GM23338 (cell line): ENCODE results near the gene NUP160. TPM values are rescaled to one million over a fixed set of nuclear protein-coding genes. Genes with fewer than 3 reads are reported as not detected.
"Not testable (repeated sequence)": the region's sequence is repeated elsewhere in the genome, so short reads cannot be mapped to it uniquely, and the experiment has no call there.

ENCODE experiments used
- ATAC-seq: fragments of 200-7000 bp; cut with Tn5 transposase; 3 replicates; pipeline ENCODE4 v1.9.1; 2020
- DNase-seq: peaks from one replicate; pipeline ENCODE4 v3.0.0-alpha.2; 2015; ENCODE audit warnings: low spot score
- H2AFZ ChIP-seq: fragments of 200-600 bp; sonication (generic); 2 replicates; pipeline ENCODE4 v1.8.0; 2016; ENCODE audit warnings: antibody characterized with exemption, mild to moderate bottlenecking, moderate library complexity
- H3F3A ChIP-seq: fragments of 200-600 bp; sonication (generic); replicated peaks from 2 replicates; pipeline ENCODE4 v1.8.0; 2017; ENCODE audit warnings: antibody characterized with exemption, mixed run types, low read depth
- H3K27ac ChIP-seq: fragments of 200-600 bp; sonication (generic); 2 replicates; pipeline ENCODE4 v1.6.1; 2016; ENCODE audit warnings: low read depth
- H3K27me3 ChIP-seq: fragments of 200-600 bp; sonication (generic); 2 replicates; pipeline ENCODE4 v1.8.0; 2016; ENCODE audit warnings: mild to moderate bottlenecking, mixed run types, moderate library complexity; ENCODE audit not compliant: insufficient read depth
- H3K36me3 ChIP-seq: fragments of 200-600 bp; sonication (generic); 2 replicates; pipeline ENCODE4 v1.8.0; 2016; ENCODE audit warnings: mild to moderate bottlenecking; ENCODE audit not compliant: insufficient read depth
- H3K4me1 ChIP-seq: fragments of 200-600 bp; sonication (generic); 2 replicates; pipeline ENCODE4 v1.8.0; 2016; ENCODE audit warnings: mild to moderate bottlenecking, moderate library complexity; ENCODE audit not compliant: insufficient read depth
- H3K4me2 ChIP-seq: fragments of 200-600 bp; sonication (generic); 2 replicates; pipeline ENCODE4 v1.7.1; 2017; ENCODE audit warnings: mixed run types
- H3K4me3 ChIP-seq: fragments of 200-600 bp; sonication (generic); 2 replicates; pipeline ENCODE4 v1.6.1; 2016; ENCODE audit warnings: mixed run types
- H3K79me2 ChIP-seq: fragments of 200-600 bp; sonication (generic); replicated peaks from 2 replicates; pipeline ENCODE4 v1.8.0; 2017; ENCODE audit warnings: mild to moderate bottlenecking; ENCODE audit not compliant: insufficient read depth
- H3K9me2 ChIP-seq: fragments of 200-600 bp; sonication (generic); 2 replicates; pipeline ENCODE4 v1.8.0; 2017; ENCODE audit not compliant: insufficient read depth
- H4K20me1 ChIP-seq: fragments of 200-600 bp; sonication (generic); replicated peaks from 2 replicates; pipeline ENCODE4 v1.8.0; 2017; ENCODE audit warnings: mild to moderate bottlenecking; ENCODE audit not compliant: insufficient read depth
- H3K27ac Mint-ChIP-seq: 2 replicates; pipeline ENCODE4 v1.8.0; 2020; ENCODE audit warnings: inconsistent platforms, mild to moderate bottlenecking, moderate library complexity, mixed read lengths
- H3K27me3 Mint-ChIP-seq: 3 replicates; pipeline ENCODE4 v1.8.0; 2022; ENCODE audit warnings: low read depth, mild to moderate bottlenecking, moderate library complexity, mixed read lengths, inconsistent platforms; ENCODE audit not compliant: insufficient read depth, poor library complexity
- H3K36me3 Mint-ChIP-seq: 3 replicates; pipeline ENCODE4 v1.8.0; 2021; ENCODE audit warnings: low read depth, mild to moderate bottlenecking, inconsistent platforms, moderate library complexity, mixed read lengths
- H3K4me1 Mint-ChIP-seq: 3 replicates; pipeline ENCODE4 v1.8.0; 2020; ENCODE audit warnings: mild to moderate bottlenecking, inconsistent platforms, mixed read lengths
- H3K4me3 Mint-ChIP-seq: 3 replicates; pipeline ENCODE4 v1.8.0; 2021; ENCODE audit warnings: moderate library complexity, mild to moderate bottlenecking, inconsistent platforms, mixed read lengths
- H3K9me3 Mint-ChIP-seq: 3 replicates; pipeline ENCODE4 v1.8.0; 2020; ENCODE audit warnings: moderate library complexity, mild to moderate bottlenecking, inconsistent platforms, mixed read lengths
- EZH2 ChIP-seq: fragments of 200-600 bp; sonication (generic); IDR thresholded peaks from one replicate; pipeline ENCODE4 v1.8.0; 2017; ENCODE audit warnings: antibody characterized with exemption, mild to moderate bottlenecking, low read depth; ENCODE audit not compliant: unreplicated experiment
- EZH2phosphoT487 ChIP-seq: fragments of 200-600 bp; sonication (generic); IDR thresholded peaks from one replicate; pipeline ENCODE4 v1.8.1; 2018; ENCODE audit warnings: antibody characterized with exemption; ENCODE audit not compliant: unreplicated experiment
- NANOG ChIP-seq: IDR thresholded peaks from 2 replicates; pipeline ENCODE4 v1.6.1; 2016; ENCODE audit warnings: antibody characterized with exemption, borderline replicate concordance
- POLR2AphosphoS5 ChIP-seq: IDR thresholded peaks from 2 replicates; pipeline ENCODE4 v1.6.1; 2016; ENCODE audit warnings: antibody characterized with exemption, low read depth
- STAT1 ChIP-seq: IDR thresholded peaks from one replicate; pipeline ENCODE4 v1.6.1; 2016; ENCODE audit warnings: antibody characterized with exemption; ENCODE audit not compliant: unreplicated experiment
- ZNF114 ChIP-seq: fragments of 250-450 bp; sonication (Bioruptor Pico); IDR thresholded peaks from 2 replicates; pipeline ENCODE4 v1.5.0; 2020; ENCODE audit warnings: mild to moderate bottlenecking, moderate library complexity
- polyA plus RNA-seq: library from polyadenylated mRNA; unstranded; fragments of >200 nt; fragmentation: Nextera tagmentation; extraction: Ambion mirVana; gene quantifications from 2 replicates; pipeline ENCODE4 v1.2.1, GENCODE V29; 2016
- total RNA-seq: library from RNA; depleted of rRNA; stranded (reverse); fragments of >200 nt; shearing (Covaris generic); gene quantifications from 2 replicates; pipeline ENCODE4 v1.2.3, GENCODE V29; 2014
- TF ChIP-seq, protein P1 (sequence below): fragments of 250-450 bp; sonication (Bioruptor Pico); IDR thresholded peaks from 2 replicates; pipeline ENCODE4 v1.5.0; 2020; ENCODE audit warnings: mild to moderate bottlenecking, moderate library complexity

NUP160 gene
- total and polyA plus RNA-seq, 2 experiments from 2014 or later = 41.2 to 101 TPM

DNA sequence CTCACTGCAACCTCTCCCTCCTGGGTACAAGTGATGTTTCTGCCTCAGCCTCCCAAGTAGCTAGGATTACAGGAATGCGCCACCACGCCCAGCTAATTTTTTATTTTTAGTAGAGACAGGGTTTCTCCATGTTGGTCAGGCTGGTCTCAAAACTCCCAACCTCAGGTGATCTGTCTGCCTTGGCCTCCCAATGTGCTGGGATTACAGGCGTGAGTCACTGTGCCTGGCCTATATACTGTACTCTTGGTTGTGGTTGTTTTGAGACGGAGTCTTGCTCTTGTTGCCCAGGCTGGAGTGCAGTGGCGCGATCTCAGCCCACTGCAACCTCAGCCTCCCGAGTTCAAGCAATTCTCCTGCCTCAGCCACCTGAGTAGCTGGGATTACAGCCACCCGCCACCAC, 58.1 kb downstream of the NUP160 start:
- H3K4me3 ChIP-seq, H3K27ac ChIP-seq, H3K79me2 ChIP-seq, H3K27me3 ChIP-seq, H3K4me1 Mint-ChIP-seq, H3K4me2 ChIP-seq, H3K9me3 Mint-ChIP-seq, H3K4me3 Mint-ChIP-seq, H2AFZ ChIP-seq, DNase-seq, H4K20me1 ChIP-seq, H3K27me3 Mint-ChIP-seq, H3F3A ChIP-seq, H3K27ac Mint-ChIP-seq, H3K9me2 ChIP-seq, ATAC-seq, H3K4me1 ChIP-seq: not testable (repeated sequence)
- peaks cover 88% of the 10 kb centered on the region for H3K36me3 Mint-ChIP-seq
- H3K36me3 ChIP-seq = peaks cover 70% of the 10 kb centered on the region

DNA sequence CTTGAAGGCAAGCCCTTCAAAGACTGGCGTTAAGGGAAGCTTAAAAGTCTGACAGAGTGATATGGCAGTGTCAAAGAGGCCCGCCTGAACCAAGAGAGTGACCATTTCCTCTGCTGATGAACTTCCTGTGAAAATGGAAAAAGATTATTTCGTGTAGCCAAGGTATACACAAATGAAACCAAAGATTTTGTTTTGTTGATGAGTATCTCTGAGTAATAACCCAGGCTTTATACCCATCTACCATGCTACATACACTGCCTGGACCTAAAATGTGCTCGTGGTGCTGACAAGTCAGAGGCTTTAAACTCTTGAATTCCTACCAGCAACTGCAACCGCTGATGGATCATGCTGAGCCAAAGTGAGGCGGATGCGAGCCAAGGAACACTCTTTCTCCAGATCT, 60.0 kb downstream of the NUP160 start:
- no peaks in the 10 kb centered on the region for H3K27me3 ChIP-seq
- Mint-ChIP-seq H3K27me3 (peaks cover 2% of the 10 kb centered on the region), H3K27ac (no peak overlapping the region), H3K36me3 (peaks cover 92% of the 10 kb centered on the region), H3K9me3 (no peaks in the 10 kb centered on the region), H3K4me3 (no peak overlapping the region), H3K4me1 (no peaks in the 10 kb centered on the region)
- H3K4me1 ChIP-seq = no peaks in the 10 kb centered on the region
- no peak overlapping the region for H3K27ac ChIP-seq
- H3K79me2 ChIP-seq = no peaks in the 10 kb centered on the region
- H4K20me1 ChIP-seq = no peaks in the 10 kb centered on the region; the same call in 1 of the 2 replicates
- H3K36me3 ChIP-seq = peaks cover 74% of the 10 kb centered on the region
- no peak for ATAC-seq
- H2AFZ ChIP-seq = no peak overlapping the region
- H3F3A ChIP-seq = no peaks in the 10 kb centered on the region; the same call in 1 of the 2 replicates
- no peak overlapping the region for H3K4me3 ChIP-seq
- no peak overlapping the region for H3K4me2 ChIP-seq
- no peaks in the 10 kb centered on the region for H3K9me2 ChIP-seq
- no peak for DNase-seq
- TF ChIP-seq STAT1 (no peak), ZNF114 (CRISPR knock-in tag) (no peak), EZH2phosphoT487 (no peak), POLR2AphosphoS5 (no peak), NANOG (no peak), EZH2 (no peak)
- TF ChIP-seq, protein P1, sequence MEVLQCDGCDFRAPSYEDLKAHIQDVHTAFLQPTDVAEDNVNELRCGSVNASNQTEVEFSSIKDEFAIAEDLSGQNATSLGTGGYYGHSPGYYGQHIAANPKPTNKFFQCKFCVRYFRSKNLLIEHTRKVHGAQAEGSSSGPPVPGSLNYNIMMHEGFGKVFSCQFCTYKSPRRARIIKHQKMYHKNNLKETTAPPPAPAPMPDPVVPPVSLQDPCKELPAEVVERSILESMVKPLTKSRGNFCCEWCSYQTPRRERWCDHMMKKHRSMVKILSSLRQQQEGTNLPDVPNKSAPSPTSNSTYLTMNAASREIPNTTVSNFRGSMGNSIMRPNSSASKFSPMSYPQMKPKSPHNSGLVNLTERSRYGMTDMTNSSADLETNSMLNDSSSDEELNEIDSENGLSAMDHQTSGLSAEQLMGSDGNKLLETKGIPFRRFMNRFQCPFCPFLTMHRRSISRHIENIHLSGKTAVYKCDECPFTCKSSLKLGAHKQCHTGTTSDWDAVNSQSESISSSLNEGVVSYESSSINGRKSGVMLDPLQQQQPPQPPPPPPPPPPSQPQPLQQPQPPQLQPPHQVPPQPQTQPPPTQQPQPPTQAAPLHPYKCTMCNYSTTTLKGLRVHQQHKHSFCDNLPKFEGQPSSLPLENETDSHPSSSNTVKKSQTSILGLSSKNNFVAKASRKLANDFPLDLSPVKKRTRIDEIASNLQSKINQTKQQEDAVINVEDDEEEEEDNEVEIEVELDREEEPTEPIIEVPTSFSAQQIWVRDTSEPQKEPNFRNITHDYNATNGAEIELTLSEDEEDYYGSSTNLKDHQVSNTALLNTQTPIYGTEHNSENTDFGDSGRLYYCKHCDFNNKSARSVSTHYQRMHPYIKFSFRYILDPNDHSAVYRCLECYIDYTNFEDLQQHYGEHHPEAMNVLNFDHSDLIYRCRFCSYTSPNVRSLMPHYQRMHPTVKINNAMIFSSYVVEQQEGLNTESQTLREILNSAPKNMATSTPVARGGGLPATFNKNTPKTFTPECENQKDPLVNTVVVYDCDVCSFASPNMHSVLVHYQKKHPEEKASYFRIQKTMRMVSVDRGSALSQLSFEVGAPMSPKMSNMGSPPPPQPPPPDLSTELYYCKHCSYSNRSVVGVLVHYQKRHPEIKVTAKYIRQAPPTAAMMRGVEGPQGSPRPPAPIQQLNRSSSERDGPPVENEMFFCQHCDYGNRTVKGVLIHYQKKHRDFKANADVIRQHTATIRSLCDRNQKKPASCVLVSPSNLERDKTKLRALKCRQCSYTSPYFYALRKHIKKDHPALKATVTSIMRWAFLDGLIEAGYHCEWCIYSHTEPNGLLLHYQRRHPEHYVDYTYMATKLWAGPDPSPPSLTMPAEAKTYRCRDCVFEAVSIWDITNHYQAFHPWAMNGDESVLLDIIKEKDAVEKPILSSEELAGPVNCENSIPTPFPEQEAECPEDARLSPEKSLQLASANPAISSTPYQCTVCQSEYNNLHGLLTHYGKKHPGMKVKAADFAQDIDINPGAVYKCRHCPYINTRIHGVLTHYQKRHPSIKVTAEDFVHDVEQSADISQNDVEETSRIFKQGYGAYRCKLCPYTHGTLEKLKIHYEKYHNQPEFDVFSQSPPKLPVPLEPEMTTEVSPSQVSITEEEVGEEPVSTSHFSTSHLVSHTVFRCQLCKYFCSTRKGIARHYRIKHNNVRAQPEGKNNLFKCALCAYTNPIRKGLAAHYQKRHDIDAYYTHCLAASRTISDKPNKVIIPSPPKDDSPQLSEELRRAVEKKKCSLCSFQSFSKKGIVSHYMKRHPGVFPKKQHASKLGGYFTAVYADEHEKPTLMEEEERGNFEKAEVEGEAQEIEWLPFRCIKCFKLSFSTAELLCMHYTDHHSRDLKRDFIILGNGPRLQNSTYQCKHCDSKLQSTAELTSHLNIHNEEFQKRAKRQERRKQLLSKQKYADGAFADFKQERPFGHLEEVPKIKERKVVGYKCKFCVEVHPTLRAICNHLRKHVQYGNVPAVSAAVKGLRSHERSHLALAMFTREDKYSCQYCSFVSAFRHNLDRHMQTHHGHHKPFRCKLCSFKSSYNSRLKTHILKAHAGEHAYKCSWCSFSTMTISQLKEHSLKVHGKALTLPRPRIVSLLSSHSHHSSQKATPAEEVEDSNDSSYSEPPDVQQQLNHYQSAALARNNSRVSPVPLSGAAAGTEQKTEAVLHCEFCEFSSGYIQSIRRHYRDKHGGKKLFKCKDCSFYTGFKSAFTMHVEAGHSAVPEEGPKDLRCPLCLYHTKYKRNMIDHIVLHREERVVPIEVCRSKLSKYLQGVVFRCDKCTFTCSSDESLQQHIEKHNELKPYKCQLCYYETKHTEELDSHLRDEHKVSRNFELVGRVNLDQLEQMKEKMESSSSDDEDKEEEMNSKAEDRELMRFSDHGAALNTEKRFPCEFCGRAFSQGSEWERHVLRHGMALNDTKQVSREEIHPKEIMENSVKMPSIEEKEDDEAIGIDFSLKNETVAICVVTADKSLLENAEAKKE = no peak
